VCaP (cell line): ENCODE data around the gene NAGS.

Experiments
- H3K27ac ChIP-seq: fragments of 450-650 bp; 2 replicates; pipeline ENCODE4 v1.5.1; 2017
- CTCF ChIP-seq: fragments of 450-650 bp; conservative IDR thresholded peaks from 2 replicates; pipeline ENCODE4 v1.5.1; 2017; ENCODE audit warnings: mild to moderate bottlenecking, moderate library complexity

Gene NAGS

GRCh38 chr17:44005527-44006271 lies 1.3 kb downstream of the NAGS start:
- peak; percentile 66 for TF ChIP-seq CTCF
- peak overlapping the region; percentile 82 for H3K27ac ChIP-seq

- TF ChIP-seq CTCF: no peak
These were observed 1.8 kb downstream of the NAGS start for GRCh38 chr17:44006272-44006597.

GRCh38 chr17:44006598-44007345 lies 2.4 kb downstream of the NAGS start:
- H3K27ac ChIP-seq: peak overlapping the region; percentile 82
- TF ChIP-seq CTCF: peak; percentile 69

More at GRCh38 chr17:44006272-44006597, 1.8 kb downstream of the NAGS start:
- peak overlapping the region; percentile 82 for H3K27ac ChIP-seq

GRCh38 chr17:44007346-44008204 lies 3.2 kb downstream of the NAGS start:
- peak overlapping the region; percentile 82 for H3K27ac ChIP-seq
- peak; percentile 31 for TF ChIP-seq CTCF

GRCh38 chr17:44008205-44008909 lies 3.9 kb downstream of the NAGS start:
- no peak for TF ChIP-seq CTCF
- peak overlapping the region; percentile 82 for H3K27ac ChIP-seq

GRCh38 chr17:44010966-44011647 lies 6.7 kb downstream of the NAGS start:
- H3K27ac ChIP-seq: 0 out of 2 replicates have a peak overlapping the region, but pooled peaks have one; percentile 5
- no peak for TF ChIP-seq CTCF
